Measurements from ENCODE around the gene CLBA1.

CLBA1 gene

GRCh38 chr14:104976198-104977007 lies 9.2 kb upstream of the CLBA1 start (continued):
- no peak for TF ChIP-seq ZNF292 (tag by site-specific recombination; IDR thresholded peaks at IDR 0.05; ENCODE audit: borderline replicate concordance, low read depth)
- peak; percentile 42 for TF ChIP-seq ZBTB8A (tag by site-specific recombination; IDR thresholded peaks at IDR 0.05)
- TF ChIP-seq ZIC2 (tag by site-specific recombination; IDR thresholded peaks at IDR 0.05) = peak; percentile 97
- TF ChIP-seq ZNF600 (tag by site-specific recombination; IDR thresholded peaks at IDR 0.05) = peak; percentile 68; the same call in 1 of the 2 replicates
- TF ChIP-seq ZNF626 (tag by site-specific recombination; IDR thresholded peaks at IDR 0.05) = no peak
- TF ChIP-seq ZNF37A (tag by site-specific recombination; IDR thresholded peaks at IDR 0.05) = no peak
- TF ChIP-seq GLI4 (tag by site-specific recombination; IDR thresholded peaks at IDR 0.05) = no peak
- no peak for TF ChIP-seq ZNF548 (tag by site-specific recombination; IDR thresholded peaks at IDR 0.05)
- no peak for TF ChIP-seq ZNF155 (tag by site-specific recombination; IDR thresholded peaks at IDR 0.05)
- TF ChIP-seq ZNF394 (tag by site-specific recombination; IDR thresholded peaks at IDR 0.05; ENCODE audit: borderline replicate concordance) = peak; percentile 22; the same call in 1 of the 2 replicates
- TF ChIP-seq ZNF501 (tag by site-specific recombination; IDR thresholded peaks at IDR 0.05) = 0 out of 2 replicates have a peak, but pooled peaks have one; percentile 53
- no peak for TF ChIP-seq ZBTB49 (tag by site-specific recombination; IDR thresholded peaks at IDR 0.05; ENCODE audit: low read depth)
- peak; percentile 87 for TF ChIP-seq KLF8 (tag by site-specific recombination; IDR thresholded peaks at IDR 0.05)
- no peak for TF ChIP-seq ZNF561 (tag by site-specific recombination; IDR thresholded peaks at IDR 0.05; ENCODE audit: borderline replicate concordance)
- no peak for TF ChIP-seq PBX3 (CRISPR knock-in tag; IDR thresholded peaks at IDR 0.05)
- no peak for TF ChIP-seq ZNF426 (tag by site-specific recombination; IDR thresholded peaks at IDR 0.05)
- no peak for TF ChIP-seq AEBP2 (tag by site-specific recombination; IDR thresholded peaks at IDR 0.05; ENCODE audit: borderline replicate concordance)
- TF ChIP-seq ZNF391 (tag by site-specific recombination; IDR thresholded peaks at IDR 0.05; ENCODE audit: borderline replicate concordance, low read depth) = peak; percentile 81; the same call in 1 of the 2 replicates
- TF ChIP-seq ZBTB7A (tag by site-specific recombination; IDR thresholded peaks at IDR 0.05; ENCODE audit: low read depth) = peak; percentile 59; the same call in 1 of the 2 replicates
- peak; percentile 37; the same call in 1 of the 2 replicates for TF ChIP-seq KLF17 (tag by site-specific recombination; IDR thresholded peaks at IDR 0.05)
- TF ChIP-seq RBAK (tag by site-specific recombination; IDR thresholded peaks at IDR 0.05) = no peak
- no peak for TF ChIP-seq ZNF404 (tag by site-specific recombination; IDR thresholded peaks at IDR 0.05)
- TF ChIP-seq PRDM1 (tag by site-specific recombination; IDR thresholded peaks at IDR 0.05) = no peak
- peak; percentile 85 for TF ChIP-seq ZNF423 (tag by site-specific recombination; IDR thresholded peaks at IDR 0.05)
- TF ChIP-seq ZSCAN30 (tag by site-specific recombination; IDR thresholded peaks at IDR 0.05) = peak; percentile 67; the same call in 1 of the 2 replicates
- TF ChIP-seq ZNF324 (tag by site-specific recombination; IDR thresholded peaks at IDR 0.05) = no peak
- TF ChIP-seq EGR2 (tag by site-specific recombination; IDR thresholded peaks at IDR 0.05; ENCODE audit: low read depth) = peak; percentile 49; the same call in 1 of the 2 replicates
- TF ChIP-seq KLF1 (tag by site-specific recombination; IDR thresholded peaks at IDR 0.05) = peak; percentile 52
- no peak for TF ChIP-seq BCL6B (tag by site-specific recombination; IDR thresholded peaks at IDR 0.05)
- no peak for TF ChIP-seq ZNF398 (tag by site-specific recombination; IDR thresholded peaks at IDR 0.05)
- TF ChIP-seq ZNF184 (tag by site-specific recombination; IDR thresholded peaks at IDR 0.05) = no peak
